Activated CD4-positive, alpha-beta T cell treated with anti-CD3 and anti-CD28 coated beads for 4 hours (primary cell): ENCODE results near the gene C11orf52.
"Not testable (repeated sequence)": the region's sequence is repeated elsewhere in the genome, so short reads cannot be mapped to it uniquely, and the experiment has no call there.

ENCODE experiments used
- DNase-seq, 2 donors: peaks; one replicate each; pipeline ENCODE4 v3.0.0-alpha.2; 2020

C11orf52 gene, protein sequence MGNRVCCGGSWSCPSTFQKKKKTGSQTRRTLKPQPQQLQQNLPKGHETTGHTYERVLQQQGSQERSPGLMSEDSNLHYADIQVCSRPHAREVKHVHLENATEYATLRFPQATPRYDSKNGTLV

DNA sequence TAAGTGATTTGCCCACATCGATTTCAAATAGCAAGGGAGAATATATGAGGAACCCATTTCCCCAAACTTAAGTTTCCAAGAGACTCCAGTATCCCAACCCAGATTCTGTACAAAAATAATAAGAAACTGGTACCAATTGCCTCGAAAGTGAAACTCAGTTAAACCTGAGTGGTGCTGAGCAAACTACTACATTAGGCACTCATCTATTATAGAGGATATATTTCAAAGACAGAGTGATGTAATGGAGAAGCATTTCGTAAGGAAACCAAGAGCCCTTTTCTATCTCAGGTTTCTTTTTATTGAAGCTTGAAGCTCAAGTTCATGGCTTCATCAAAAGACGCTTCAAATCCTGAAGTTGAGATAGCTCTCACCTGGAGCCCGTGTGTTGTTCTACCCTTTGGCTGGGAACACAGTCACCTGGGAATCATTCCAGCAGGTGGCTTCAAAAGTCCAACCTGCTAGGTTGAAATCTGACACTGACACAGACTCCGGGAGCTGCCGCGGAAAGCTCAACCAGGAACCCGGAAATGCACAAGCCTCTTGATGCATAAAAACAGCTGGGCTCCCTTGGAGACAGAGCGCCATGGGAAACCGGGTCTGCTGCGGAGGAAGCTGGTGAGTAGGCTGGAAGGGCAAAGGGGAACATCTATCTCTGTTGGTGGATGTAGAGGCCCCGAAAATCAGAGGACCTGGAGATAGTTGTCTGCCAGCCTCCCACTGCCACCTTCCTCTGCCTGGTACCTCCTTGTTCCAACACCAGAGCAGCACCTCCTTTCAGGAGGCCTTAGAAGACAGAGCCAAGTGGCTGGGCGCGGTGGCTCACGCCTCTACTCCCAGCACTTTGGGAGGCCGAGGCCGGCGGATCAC, at the start of gene C11orf52:
TSS of gene C11orf52 (plus strand) at position 524 of the 867 bp plus-strand sequence. CDS start at position 584, 60 bp downstream.
- DNase-seq, result no peak

DNA sequence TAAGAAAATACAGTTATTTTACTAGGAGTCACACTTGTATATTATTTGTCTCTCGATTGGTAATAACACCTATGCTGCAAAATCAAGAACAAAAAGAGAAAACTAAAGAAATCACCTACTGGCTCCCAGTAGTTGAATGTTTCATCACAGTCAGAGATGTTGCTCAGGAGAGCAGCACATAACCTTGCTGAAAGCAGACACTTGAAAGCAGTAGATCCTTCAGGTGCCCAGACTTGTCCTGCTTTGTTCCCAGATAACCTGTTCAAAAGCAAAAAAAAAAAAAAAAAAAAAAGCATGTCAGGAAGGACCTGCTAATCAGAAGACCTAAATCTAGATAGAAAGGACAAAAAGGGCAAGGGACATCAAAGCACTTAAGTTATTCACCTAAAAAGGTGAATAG, 48.6 kb upstream of the C11orf52 start:
- no peak for DNase-seq

DNA sequence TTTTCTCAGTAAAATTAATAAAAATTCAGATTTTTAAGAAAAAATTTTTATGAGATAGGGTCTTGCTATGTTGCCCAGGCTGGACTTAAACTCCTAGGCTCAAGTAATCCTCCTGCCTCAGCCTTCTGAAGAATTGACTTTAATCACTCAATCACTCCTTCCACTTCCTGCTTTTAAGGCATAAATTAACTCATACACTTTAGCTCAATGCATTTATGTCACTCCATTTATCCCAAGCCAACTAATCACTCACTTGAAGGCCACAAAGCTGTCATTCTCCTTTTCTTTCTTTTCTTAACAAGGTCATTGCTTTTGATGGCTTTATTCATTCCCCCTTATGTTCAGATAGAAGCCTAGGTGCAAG, 48.2 kb upstream of the C11orf52 start:
- no peak for DNase-seq

DNA sequence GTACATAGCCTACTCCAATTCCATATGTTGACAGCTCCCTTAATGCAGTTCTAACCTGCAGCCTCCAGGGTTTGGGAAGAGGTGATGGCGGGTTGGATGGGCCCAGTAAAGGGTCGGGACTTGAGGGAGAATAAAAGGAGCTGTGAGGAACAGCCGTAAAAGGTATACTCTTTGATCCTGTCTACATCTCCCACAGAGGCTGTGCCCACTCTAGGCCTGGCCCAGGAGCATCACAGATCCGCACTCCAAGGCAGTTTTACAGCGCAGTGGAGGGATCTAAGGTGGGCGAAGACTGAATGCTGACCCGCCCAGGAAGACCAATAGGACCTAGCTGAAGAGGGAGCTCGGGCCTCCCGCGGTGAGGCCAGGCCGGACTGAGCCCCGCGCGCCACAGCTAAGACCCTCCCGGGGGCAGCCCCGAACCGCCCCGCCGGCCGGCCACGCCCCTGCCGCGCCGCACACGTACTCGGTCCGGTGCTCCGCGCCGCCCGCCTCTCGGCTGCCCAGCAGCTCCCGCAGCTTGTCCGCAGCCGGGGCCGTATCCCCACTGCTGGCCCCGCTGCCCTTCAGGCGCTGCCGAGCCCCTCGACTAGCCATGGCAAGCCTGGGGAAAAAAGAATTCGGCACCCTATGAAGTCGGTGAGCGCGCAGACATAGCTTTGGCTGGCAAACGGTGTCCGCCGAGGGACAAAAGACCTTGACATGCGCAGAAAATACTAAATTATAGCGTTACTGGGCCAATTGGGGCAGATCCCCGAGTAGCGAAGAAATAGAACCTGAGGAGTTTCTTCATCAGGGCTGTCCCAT, 47.6 kb upstream of the C11orf52 start, which contains the start of gene ALG9:
TSS of gene ALG9 (minus strand) at position 696 of the 807 bp plus-strand sequence. CDS start at position 597, 99 bp downstream.
- peak; percentile 85 to 93 for DNase-seq

DNA sequence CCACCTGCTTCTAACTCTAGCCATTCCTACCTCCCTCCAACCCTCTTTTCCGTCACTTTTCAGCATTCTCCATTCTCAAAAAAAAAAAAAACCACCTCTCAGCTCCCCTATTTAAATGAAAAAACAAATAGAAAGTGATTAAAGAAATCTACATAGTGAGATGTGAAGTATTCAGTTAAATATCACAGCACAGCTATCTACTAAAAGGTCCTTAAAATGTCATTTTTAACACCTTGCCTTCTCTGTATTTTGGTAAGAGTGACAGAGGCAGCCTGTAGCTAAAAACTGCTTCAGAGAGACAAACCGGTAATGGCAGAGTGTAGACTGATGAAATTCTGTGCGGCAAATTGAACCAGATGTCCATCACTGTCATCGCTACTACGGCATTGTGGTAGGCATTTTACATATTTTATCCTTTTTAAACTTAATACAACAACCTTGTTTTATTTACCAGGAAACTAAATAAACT, 47.0 kb upstream of the C11orf52 start:
- DNase-seq, result no peak

DNA sequence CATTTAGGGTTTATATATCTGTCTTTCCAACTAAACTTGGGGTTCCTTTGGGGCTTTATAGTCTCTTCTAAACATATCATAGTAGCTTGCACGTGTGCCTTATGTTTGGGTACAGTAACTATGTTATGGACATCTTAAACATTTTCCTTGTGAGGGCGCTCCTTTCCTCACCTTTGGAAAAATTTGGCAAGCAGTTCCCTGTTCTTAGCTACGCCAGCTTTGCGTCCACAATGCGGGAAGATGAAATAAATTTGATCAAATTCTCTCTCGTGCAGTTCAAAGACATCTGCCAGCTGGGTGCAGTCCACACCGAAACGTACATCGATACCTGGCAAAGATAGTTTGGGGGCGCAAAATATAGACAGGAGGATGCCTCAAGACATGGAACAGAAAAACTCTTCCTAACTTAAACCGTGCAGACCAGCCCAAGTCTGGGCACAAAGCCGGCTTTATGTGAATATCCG, 40.3 kb upstream of the C11orf52 start:
- no peak for DNase-seq

DNA sequence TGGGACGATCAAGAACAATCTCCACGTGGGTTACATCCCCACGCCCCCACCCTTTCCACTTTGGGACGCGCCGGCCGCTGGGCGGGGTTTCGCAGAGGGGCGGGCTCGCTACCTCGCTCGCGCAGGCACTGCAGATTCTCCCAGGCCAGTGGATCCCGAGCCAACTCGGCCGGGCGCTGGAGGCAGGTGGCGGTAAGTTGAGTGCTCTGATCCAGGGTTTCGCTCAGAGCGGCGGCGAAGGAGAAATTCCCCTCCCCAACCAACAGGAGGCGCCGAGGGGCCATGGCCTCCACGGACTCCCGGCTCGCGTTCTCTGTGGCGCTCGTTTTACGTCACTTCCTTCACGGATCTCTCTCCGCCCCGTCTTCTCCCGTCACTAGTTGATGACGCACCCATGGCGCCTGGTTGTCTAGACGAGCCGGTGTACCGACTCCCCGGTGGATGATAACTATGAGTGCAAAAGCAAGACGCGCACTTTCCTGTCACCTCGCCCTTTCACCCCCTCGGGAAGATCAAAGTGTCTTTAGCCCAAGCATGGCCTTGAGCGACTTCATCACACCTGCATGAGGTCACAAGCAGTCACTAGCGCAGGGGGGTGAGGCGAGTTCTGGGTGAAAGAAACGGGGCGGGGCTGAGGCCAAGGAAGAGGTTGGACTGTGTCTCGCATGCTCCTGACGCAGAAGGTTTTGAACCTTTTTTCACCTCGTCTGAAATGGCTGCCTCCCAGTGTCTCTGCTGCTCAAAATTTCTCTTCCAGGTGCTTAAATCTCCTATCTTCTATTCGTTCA, 39.7 kb upstream of the C11orf52 start, which contains the start of the genes CFAP68 and FDXACB1:
TSS of gene CFAP68 (plus strand) at position 693 of the 788 bp plus-strand sequence. CDS start at position 713, 20 bp downstream.
TSS of gene FDXACB1 (minus strand) at position 317 of the 788 bp plus-strand sequence. CDS start at position 284, 33 bp downstream.
- peak; percentile 95 for DNase-seq

DNA sequence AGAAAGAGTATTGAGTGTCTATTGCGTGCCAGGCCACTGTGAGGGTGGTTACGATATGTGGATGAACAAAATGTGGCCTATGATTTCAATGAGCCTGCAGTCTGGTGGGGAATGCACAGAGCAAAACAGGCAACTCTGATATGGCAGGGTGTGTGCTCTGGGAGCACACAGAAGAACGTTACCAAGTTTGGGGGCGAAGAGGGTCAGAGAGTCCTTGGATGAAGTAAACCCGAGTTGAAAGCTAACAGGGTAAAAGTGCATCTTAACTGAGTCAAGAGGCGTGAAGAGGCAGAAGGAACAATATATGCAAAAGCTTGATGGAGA, 39.1 kb upstream of the C11orf52 start:
- no peak for DNase-seq

DNA sequence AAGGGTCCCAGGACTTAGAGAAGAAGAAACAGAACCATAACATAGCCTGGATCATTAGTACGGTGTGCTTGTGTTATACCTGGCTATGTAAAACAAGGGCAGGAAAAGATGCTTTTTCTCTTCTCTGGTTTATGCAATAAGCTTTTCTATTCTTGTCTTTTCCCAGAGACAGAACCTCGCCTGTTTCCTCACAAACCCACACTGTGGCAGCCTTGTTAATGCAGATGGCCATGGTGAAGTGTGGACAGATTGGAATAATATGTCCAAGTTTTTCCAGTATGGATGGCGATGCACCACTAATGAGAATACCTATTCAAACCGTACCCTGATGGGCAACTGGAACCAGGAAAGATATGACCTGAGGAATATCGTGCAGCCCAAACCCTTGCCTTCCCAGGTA, 36.5 kb upstream of the C11orf52 start:
- no peak for DNase-seq

DNA sequence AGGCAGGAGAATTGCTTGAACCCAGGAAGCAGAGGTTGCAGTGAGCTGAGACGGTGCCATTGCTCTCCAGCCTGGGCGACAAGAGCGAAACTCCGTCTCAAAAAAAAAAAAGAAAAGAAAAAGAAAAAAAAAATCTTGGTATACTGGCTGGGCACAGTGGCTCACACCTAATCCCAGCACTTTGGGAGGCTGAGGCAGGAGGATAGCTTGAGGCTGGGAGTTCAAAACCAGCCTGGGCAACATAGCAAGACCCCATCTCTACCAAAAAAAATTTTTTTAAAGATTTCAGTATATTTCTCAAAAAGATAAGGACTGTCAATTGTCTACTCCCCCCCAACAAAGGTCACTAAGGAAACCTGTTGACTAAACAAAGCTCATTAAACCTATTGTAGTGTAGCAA, 33.7 kb upstream of the C11orf52 start:
- not testable (repeated sequence) for DNase-seq

DNA sequence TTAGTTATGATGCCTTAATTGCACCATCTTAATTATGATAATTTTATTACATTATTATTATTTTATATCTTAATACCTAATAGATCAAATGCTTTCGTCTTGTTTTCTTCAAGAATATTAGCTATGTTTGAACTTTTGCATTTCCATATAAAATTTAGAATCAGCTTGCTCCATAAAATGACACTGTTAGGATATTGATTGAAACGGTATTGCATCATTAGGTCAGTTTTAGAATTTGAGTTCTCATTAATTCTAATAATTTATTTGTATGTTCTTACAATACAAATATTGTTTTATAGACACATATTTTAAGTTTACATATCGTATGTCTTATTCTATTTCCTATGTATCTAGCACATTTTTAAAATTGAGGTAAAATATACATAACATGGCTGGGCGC, 32.7 kb upstream of the C11orf52 start:
- DNase-seq, result no peak

DNA sequence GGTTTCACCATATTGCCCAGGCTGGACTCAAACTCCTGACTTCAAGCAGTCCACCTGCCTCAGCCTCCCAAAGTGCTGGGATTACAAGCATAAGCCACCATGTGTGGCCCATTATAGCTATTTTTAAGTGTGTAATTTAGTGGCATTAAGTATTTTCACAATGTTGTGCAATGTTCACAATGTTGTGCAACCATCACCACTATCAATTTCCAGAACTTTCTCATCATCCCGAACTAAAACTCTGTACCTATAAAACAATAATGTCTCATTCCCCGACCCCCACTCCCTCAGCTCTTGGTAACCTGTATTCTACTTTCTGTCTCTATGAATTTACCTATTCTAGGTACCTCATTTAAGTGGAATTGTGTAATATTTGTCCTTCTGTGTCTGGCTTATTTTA, 31.9 kb upstream of the C11orf52 start:
- DNase-seq, result no peak

DNA sequence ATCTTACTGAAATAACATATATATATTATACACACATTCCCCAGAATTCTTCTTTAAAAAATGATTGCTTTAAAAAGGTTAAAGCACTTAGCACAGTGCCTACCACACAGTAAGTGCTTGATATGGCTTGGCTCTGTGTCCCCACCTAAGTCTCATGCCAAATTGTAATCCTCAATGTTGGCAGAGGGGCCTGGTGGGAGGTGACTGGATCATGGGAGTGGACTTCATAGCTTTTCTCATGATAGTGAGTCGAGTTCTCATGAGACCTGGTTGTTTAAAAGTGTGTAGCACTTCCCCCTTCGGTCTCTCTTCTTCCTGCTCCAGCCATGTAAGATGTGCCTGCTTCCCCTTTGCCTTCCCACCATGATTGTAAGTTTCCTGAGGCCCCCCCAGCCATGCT, 13.3 kb upstream of the C11orf52 start:
- no peak for DNase-seq

DNA sequence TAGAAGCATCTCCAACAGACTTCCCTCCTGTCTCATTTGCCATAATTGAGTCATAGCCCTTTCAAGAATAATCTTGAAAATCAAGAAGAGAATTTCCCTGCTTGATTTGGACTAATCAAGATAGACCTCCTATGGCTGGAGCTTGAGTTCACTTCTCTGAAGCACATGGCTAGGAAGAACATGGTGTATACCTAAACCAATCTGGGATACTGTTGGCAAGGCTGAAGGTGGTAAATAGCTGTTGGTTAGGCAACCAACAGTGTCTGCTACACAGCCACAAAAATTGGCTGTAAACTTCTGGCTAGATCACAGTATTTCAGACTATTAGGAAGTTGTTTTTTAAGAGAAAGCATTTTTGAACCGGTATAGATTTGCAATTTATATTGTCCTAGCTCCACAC, 12.0 kb upstream of the C11orf52 start:
- DNase-seq, result no peak

DNA sequence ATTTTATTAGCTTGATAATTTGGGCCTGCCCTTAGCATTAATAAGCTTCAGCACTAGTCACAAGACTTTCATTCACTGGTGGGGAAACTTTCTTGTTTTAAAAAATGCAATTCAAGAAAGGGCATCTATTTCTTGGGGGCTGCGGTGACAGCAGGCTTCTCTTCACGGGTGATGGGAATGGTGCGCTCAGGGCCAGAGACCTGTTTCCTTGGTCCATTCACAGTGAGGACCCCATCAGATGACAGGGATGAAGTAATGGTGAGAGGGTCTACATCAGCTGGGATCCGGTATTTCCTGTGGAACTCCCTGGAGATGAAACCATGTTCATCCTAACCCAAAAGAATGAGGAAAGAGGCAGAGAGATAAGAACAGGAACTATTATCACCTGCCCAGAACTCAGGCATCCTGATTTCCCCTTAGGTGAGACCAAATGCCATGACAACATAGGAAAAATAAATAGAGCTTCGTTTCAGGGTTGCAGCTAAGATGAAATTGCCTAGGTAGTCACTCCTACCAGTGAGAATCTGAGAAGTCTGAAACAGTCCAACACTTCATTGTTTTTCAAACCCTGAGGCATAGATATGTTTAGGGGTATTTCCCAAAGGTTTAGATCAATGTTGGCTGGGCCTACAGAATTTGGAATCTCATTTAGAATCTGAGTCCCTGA, 9.9 kb upstream of the C11orf52 start:
- no peak for DNase-seq

DNA sequence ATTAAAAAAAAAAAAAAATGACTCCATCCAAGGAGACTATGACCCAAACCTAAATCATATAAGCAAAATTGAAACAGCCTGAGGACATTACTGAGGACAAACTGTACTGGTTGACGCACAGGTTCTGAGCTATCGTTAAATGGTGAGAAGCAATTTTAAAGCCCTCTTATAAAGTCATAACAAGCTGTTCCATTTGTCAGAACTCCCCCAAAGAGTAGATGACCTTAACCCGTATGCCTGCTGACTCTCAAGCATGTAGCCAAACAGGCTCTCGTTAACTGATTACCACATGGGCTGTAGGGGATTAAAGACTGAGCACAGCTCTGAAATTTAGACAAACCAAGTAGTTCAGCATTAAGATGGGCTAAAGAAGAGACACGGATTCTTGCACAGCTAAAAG, 9.3 kb upstream of the C11orf52 start:
- DNase-seq, result no peak

DNA sequence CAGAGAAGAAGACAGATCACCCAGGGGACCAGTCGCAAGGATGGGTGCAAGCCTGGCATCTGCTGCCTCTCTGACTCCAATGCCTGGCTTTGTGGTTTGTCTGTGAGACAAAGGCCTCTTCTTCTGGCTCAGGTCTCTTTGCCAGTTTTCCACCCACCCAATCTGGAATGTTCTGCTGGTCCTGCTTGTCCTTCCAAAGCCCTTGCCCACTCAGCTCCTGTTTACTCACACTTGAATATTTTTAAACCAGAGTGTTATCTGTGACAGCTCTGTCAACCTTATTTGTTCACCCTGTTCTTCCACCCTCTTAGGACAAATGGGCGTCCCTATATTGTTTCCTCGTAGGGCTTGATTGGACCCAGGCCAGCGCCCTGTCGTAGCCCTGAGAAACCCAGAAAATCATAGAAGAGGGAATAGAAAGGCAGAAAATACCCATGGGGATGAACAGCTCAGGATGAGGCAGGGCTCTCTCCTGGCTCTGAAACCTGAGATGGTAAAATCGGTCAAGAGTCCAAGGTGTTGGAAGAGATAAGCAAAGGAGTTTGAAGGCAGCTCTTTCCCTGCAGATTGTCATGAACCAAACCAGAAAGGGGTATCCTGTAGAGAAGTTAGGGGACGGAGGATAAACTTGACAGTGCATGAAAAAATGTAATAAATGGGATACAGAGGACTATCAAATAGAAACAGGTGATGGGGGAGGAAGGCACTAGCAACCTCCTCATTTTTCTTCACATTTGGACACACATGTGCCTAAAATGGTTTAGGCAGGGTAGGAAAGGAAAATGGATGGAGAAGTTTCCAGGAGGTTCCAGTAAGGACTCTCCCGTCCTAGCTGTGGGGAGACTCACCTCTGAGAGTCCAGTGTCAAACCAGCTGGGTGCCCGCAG, 7.8 kb upstream of the C11orf52 start:
- DNase-seq, result no peak

DNA sequence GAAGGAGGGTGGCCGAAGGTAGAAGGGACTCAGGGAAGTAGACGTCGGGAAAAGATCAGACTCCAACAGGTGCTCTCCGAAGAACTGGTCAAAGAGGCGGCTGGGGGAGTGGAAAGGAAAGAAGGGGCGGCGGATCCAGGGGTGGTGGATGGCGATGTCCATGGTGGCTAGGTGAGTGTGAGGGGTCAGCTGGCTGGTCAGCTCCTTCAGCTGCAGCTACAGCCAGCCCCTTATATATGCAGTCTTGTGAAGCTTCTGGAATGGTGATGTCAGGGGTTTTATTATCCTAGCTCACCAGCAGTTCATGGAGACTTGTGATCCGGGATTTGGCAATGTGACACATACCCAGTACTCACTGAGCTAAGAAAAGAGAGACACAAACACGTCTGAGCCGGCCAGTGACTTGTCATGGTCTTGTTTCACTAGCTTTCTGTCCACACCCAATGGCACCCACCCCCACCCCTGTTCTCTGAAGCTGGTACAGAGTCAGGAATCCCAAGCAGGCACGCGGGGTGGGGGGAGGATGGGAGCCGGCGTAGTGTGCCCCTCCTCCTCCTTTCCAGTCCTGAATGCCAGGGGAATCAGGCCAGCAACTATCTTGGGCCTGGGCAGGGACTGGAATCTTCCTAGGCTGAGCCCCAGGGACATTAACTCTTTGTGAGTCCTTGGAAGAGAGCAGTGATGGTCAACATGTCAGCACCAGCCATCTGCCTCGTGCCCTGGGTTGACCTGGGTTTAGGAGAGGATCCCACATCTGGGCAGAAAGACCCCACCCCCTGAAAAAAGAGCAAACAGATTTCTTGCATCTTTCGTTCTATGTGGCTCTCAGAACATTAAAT, 6.9 kb upstream of the C11orf52 start, which contains the start of gene CRYAB:
TSS of gene CRYAB (minus strand) at position 208 of the 839 bp plus-strand sequence. CDS start at position 162, 46 bp downstream.
- no peak for DNase-seq

DNA sequence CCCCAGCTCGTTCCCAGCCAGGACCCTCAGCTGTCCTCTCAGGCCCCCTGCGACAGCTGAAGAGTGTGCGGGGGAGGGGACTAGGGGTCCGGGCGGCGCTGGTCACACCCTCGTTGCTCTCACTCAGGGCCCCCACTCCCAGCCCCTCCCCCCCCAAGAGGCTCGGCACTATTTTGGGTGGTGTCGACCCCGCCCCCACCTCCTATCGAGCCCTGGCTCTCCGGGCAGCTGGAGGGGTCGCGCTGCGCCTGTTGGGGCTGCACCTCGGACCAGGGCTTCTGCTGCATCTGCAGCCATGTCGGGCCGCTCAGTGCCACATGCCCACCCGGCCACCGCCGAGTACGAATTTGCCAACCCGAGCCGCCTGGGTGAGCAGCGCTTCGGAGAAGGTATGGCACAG, 6.2 kb upstream of the C11orf52 start, which contains the start of gene HSPB2:
TSS of gene HSPB2 (plus strand) at position 200 of the 400 bp plus-strand sequence. CDS start at position 296, 96 bp downstream.
- DNase-seq, result no peak
